Activated naive CD4-positive, alpha-beta T cell treated with anti-CD3 and anti-CD28 coated beads, Interleukin-2, amount 50 U/mL, for 24 hours (primary cell): ENCODE measurements around the gene MUC12.
"Not testable (repeated sequence)": the region's sequence is repeated elsewhere in the genome, so short reads cannot be mapped to it uniquely, and the experiment has no call there.

Experiments
- H3K27ac Mint-ChIP-seq: one replicate; pipeline ENCODE4 v1.8.0; 2021; ENCODE audit warnings: mild to moderate bottlenecking, mixed read lengths
- H3K27me3 Mint-ChIP-seq: one replicate; pipeline ENCODE4 v1.8.0; 2021; ENCODE audit warnings: mixed read lengths
- H3K36me3 Mint-ChIP-seq: one replicate; pipeline ENCODE4 v1.8.0; 2021; ENCODE audit warnings: mixed read lengths
- H3K4me1 Mint-ChIP-seq: one replicate; pipeline ENCODE4 v1.8.0; 2021; ENCODE audit warnings: mixed read lengths
- H3K4me3 Mint-ChIP-seq: one replicate; pipeline ENCODE4 v1.8.0; 2021; ENCODE audit warnings: mild to moderate bottlenecking, mixed read lengths
- H3K9me3 Mint-ChIP-seq: one replicate; pipeline ENCODE4 v1.8.0; 2021; ENCODE audit warnings: mixed read lengths

The MUC12 gene, protein sequence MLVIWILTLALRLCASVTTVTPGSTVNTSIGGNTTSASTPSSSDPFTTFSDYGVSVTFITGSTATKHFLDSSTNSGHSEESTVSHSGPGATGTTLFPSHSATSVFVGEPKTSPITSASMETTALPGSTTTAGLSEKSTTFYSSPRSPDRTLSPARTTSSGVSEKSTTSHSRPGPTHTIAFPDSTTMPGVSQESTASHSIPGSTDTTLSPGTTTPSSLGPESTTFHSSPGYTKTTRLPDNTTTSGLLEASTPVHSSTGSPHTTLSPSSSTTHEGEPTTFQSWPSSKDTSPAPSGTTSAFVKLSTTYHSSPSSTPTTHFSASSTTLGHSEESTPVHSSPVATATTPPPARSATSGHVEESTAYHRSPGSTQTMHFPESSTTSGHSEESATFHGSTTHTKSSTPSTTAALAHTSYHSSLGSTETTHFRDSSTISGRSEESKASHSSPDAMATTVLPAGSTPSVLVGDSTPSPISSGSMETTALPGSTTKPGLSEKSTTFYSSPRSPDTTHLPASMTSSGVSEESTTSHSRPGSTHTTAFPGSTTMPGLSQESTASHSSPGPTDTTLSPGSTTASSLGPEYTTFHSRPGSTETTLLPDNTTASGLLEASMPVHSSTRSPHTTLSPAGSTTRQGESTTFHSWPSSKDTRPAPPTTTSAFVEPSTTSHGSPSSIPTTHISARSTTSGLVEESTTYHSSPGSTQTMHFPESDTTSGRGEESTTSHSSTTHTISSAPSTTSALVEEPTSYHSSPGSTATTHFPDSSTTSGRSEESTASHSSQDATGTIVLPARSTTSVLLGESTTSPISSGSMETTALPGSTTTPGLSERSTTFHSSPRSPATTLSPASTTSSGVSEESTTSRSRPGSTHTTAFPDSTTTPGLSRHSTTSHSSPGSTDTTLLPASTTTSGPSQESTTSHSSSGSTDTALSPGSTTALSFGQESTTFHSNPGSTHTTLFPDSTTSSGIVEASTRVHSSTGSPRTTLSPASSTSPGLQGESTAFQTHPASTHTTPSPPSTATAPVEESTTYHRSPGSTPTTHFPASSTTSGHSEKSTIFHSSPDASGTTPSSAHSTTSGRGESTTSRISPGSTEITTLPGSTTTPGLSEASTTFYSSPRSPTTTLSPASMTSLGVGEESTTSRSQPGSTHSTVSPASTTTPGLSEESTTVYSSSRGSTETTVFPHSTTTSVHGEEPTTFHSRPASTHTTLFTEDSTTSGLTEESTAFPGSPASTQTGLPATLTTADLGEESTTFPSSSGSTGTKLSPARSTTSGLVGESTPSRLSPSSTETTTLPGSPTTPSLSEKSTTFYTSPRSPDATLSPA (N-terminal part only)

GRCh38 chr7:100969066-100969615 is at the start of gene MUC12:
Gene MUC12, plus strand, starts transcription at chr7:100969565. Its CDS starts 58 bp downstream, at chr7:100969623.
- no peak within 1 kb of the TSS for H3K27ac Mint-ChIP-seq
- no peaks in the 10 kb centered on the region for H3K36me3 Mint-ChIP-seq
- peaks cover 3% of the 10 kb centered on the region for H3K9me3 Mint-ChIP-seq
- peaks cover 22% of the 10 kb centered on the region for H3K4me1 Mint-ChIP-seq
- H3K27me3 Mint-ChIP-seq = peaks cover 40% of the 10 kb centered on the region
- no peak within 1 kb of the TSS for H3K4me3 Mint-ChIP-seq

- not testable (repeated sequence) for H3K4me3 Mint-ChIP-seq, H3K36me3 Mint-ChIP-seq, H3K27me3 Mint-ChIP-seq, H3K4me1 Mint-ChIP-seq, H3K9me3 Mint-ChIP-seq, H3K27ac Mint-ChIP-seq
Observed at GRCh38 chr7:100919779-100920437, 49.5 kb upstream of the MUC12 start.

DNA sequence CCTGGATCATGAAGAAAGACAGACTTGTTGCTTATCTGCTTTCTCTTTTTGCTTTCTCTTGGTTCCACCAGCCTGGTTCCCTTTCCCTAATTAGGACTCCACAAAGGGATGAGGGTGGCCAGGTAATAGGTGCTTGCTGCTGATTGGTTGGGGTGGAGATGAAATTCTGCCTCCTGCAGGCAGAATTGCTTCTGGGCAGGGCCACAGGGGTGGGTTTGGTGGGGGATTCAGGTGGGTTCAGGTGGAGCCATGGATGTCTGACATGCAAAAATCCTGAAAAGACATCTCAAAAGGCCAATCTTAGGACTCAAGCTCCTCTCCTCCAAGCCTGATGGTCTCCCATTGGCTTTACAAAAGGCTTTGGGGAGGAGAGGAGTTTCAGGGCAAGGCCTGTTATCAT is 48.3 kb upstream of the MUC12 start:
- Mint-ChIP-seq H3K27ac (no peak overlapping the region), H3K4me3 (no peak overlapping the region), H3K4me1 (no peaks in the 10 kb centered on the region), H3K9me3 (no peaks in the 10 kb centered on the region), H3K36me3 (no peaks in the 10 kb centered on the region), H3K27me3 (peaks cover 6% of the 10 kb centered on the region)

DNA sequence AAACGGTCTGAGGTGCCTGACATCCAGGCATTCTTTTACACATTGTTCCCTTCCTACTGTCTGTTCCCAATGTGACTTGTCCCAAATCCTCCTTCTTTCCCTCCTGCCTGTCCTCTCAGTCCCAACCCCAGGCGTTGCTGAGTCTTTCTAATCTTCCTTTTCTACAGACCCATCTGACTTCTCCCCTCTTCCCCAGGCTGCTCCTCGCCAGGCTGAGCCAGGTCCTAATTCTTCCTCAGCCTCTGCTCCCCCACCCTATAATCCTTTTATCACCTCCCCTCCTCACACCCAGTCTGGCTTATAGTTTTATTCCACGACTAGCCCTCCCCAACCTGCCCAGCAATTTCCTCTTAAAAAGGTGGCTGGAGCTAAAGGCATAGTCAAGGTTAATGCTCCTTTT is 45.7 kb upstream of the MUC12 start:
- not testable (repeated sequence) for H3K27ac Mint-ChIP-seq, H3K4me3 Mint-ChIP-seq, H3K27me3 Mint-ChIP-seq

DNA sequence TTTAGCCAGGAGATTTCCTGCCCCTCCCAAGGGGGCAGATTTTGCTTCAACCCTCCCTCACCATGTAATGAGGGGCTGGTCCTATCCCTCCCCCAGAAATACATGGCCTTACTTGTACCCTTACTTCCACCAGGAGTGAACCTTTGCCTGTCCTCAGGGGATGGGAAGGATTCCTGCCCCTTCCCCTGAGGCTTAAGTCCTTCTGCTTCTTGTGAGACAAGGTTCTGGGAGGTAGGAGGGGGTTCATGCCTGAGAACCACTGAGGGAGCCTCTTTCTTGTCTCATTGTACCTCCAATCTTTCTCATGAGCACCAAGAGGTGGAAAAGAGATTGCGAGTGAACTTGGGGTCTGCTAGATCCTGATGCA is 39.6 kb upstream of the MUC12 start:
- Mint-ChIP-seq H3K4me3 (no peak overlapping the region), H3K27ac (no peak overlapping the region), H3K4me1 (no peaks in the 10 kb centered on the region), H3K9me3 (no peaks in the 10 kb centered on the region), H3K27me3 (peaks cover 10% of the 10 kb centered on the region), H3K36me3 (peaks cover 4% of the 10 kb centered on the region)

More for the DNA sequence above, 45.7 kb upstream of the MUC12 start:
- not testable (repeated sequence) for H3K9me3 Mint-ChIP-seq, H3K4me1 Mint-ChIP-seq, H3K36me3 Mint-ChIP-seq

GRCh38 chr7:100933734-100934133 is 35.6 kb upstream of the MUC12 start:
- peaks cover 12% of the 10 kb centered on the region for H3K27me3 Mint-ChIP-seq

GRCh38 chr7:100935381-100935780 is 34.0 kb upstream of the MUC12 start:
- not testable (repeated sequence) for H3K9me3 Mint-ChIP-seq, H3K4me3 Mint-ChIP-seq, H3K4me1 Mint-ChIP-seq, H3K36me3 Mint-ChIP-seq, H3K27ac Mint-ChIP-seq
- peaks cover 11% of the 10 kb centered on the region for H3K27me3 Mint-ChIP-seq

More at GRCh38 chr7:100933734-100934133, 35.6 kb upstream of the MUC12 start:
- no peaks in the 10 kb centered on the region for H3K4me1 Mint-ChIP-seq
- peaks cover 4% of the 10 kb centered on the region for H3K36me3 Mint-ChIP-seq
- no peaks in the 10 kb centered on the region for H3K9me3 Mint-ChIP-seq
- H3K4me3 Mint-ChIP-seq = no peak overlapping the region
- H3K27ac Mint-ChIP-seq = no peak overlapping the region

DNA sequence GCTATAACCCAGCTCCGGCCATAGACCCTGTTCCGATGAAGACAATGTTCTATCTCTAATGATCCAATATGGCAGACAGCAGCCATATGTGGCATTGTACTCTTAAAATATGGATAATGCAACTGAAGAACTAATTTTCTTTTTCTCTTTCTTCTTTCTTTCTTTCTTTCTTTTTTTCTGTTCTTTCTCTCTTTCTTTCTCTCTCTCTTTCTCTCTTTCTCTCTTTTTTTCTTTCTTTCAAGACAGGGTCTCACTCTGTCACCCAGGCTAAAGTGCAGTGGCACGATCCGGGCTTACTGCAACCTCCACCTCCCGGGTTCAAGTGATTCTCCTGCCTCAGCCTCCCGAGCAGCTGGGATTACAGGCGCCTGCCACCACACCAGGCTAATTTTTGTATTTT is 33.2 kb upstream of the MUC12 start:
- H3K27ac Mint-ChIP-seq, H3K9me3 Mint-ChIP-seq, H3K4me1 Mint-ChIP-seq, H3K27me3 Mint-ChIP-seq, H3K36me3 Mint-ChIP-seq, H3K4me3 Mint-ChIP-seq: not testable (repeated sequence)

GRCh38 chr7:100942045-100942774 is 27.2 kb upstream of the MUC12 start:
- peaks cover 2% of the 10 kb centered on the region for H3K36me3 Mint-ChIP-seq
- H3K4me1 Mint-ChIP-seq = no peaks in the 10 kb centered on the region
- H3K9me3 Mint-ChIP-seq = no peaks in the 10 kb centered on the region
- peaks cover 12% of the 10 kb centered on the region for H3K27me3 Mint-ChIP-seq
- H3K4me3 Mint-ChIP-seq = no peak overlapping the region
- H3K27ac Mint-ChIP-seq = no peak overlapping the region

- no peaks in the 10 kb centered on the region for H3K4me1 Mint-ChIP-seq
- no peak overlapping the region for H3K27ac Mint-ChIP-seq
- no peaks in the 10 kb centered on the region for H3K9me3 Mint-ChIP-seq
- peaks cover 9% of the 10 kb centered on the region for H3K27me3 Mint-ChIP-seq
- no peak overlapping the region for H3K4me3 Mint-ChIP-seq
- peaks cover 2% of the 10 kb centered on the region for H3K36me3 Mint-ChIP-seq
Observed at GRCh38 chr7:100943693-100944092, 25.7 kb upstream of the MUC12 start.

DNA sequence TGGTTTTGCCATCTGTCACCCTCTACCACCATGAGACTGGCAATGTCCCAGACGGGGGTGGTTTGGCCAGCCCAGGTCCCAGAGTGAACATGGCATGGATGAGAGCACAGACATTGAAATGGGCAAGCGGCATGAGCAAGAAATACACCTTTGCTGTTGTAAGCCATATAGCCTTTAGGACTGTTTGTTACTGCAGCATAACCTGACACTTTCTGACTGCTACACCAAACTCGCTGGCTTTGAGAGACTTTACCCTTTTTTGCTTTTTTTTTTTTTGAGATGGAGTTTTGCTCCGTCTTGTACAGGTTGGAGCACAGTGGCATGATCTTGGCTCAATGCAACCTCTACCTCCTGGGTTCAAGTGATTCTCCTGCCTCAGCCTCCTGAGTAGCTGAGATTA is 25.2 kb upstream of the MUC12 start:
- H3K27me3 Mint-ChIP-seq = peaks cover 10% of the 10 kb centered on the region
- H3K4me3 Mint-ChIP-seq = no peak overlapping the region
- no peaks in the 10 kb centered on the region for H3K4me1 Mint-ChIP-seq
- H3K9me3 Mint-ChIP-seq = no peaks in the 10 kb centered on the region
- no peak overlapping the region for H3K27ac Mint-ChIP-seq
- H3K36me3 Mint-ChIP-seq = peaks cover 2% of the 10 kb centered on the region

DNA sequence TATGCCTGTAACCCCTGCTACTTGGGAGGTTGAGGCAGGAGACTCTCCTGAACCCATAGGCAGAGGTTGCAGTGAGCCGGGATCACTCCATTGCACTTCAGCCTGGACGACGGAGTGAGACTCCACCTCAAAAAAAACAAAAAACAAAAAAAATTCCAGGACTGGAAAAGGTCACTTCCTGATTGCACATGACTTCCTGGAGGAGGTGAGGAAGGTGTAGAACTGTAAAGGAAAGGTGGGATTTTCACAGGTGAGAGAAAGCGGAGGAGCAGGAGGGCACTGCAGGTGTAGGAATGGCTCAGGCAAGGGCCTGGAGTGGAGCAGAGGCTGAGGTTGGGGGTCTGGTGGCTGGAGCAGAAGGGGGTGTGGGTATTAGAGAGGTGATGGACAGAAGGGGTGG is 23.3 kb upstream of the MUC12 start:
- no peaks in the 10 kb centered on the region for H3K4me1 Mint-ChIP-seq
- H3K27me3 Mint-ChIP-seq = peaks cover 17% of the 10 kb centered on the region
- H3K4me3 Mint-ChIP-seq = no peak overlapping the region
- no peaks in the 10 kb centered on the region for H3K9me3 Mint-ChIP-seq
- H3K27ac Mint-ChIP-seq = no peak overlapping the region
- peaks cover 2% of the 10 kb centered on the region for H3K36me3 Mint-ChIP-seq

DNA sequence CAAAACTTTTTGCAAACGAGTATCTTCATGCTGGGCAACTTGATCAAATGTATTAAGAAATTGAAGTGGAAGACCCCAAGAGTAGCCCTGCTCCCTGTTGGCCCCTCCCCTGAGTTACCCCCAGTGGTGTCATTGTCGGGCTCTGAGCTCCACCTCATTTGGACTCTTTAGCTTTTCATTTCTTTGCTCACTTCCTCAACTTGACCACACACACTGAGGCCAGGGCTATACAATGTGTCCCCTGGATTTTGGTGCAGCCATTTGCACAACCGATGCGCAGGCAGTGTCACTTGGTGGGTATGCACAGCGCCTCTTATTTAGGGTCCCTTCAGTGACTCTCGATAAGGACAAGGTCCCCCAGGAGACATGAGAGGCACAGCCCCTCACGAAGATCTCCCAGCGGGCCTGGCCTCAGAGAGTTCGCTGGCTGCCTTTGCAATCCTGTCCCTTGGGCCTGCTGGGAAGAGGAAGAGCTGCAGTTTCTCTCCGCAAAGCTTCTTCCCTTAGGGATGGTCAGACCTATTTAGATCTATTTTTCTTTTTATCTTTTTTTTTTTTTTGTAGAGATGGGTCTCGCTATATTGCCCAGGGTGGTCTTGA is 22.5 kb upstream of the MUC12 start:
- peaks cover 17% of the 10 kb centered on the region for H3K27me3 Mint-ChIP-seq
- no peaks in the 10 kb centered on the region for H3K9me3 Mint-ChIP-seq
- H3K4me1 Mint-ChIP-seq = no peaks in the 10 kb centered on the region
- H3K4me3 Mint-ChIP-seq = no peak overlapping the region
- H3K27ac Mint-ChIP-seq = no peak overlapping the region
- peaks cover 2% of the 10 kb centered on the region for H3K36me3 Mint-ChIP-seq

DNA sequence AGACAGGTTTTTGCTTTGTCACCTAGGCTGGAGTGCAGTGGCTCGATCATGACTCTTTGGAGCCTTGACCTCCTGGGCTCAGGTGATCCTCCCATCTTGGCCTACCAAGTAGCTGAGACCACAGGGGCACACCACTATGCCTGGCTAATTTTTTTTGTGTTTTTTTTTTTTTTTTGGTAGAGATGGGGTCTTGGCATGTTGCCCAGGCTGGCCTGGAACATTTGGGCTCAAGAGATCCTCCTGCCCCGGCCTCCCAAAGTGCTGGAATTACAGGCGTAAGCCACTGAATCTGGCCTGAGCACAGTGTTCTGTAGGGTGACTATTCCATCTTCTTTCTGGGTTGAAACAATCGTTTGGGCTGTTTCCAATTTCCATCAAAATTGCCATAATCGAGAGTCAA is 21.6 kb upstream of the MUC12 start:
- no peaks in the 10 kb centered on the region for H3K9me3 Mint-ChIP-seq
- H3K27ac Mint-ChIP-seq = no peak overlapping the region
- H3K36me3 Mint-ChIP-seq = peaks cover 2% of the 10 kb centered on the region
- no peak overlapping the region for H3K4me3 Mint-ChIP-seq
- no peaks in the 10 kb centered on the region for H3K4me1 Mint-ChIP-seq
- peaks cover 17% of the 10 kb centered on the region for H3K27me3 Mint-ChIP-seq
